Vagina (tissue), 2 donors: ENCODE data around the gene PYGM. TPM values are rescaled to one million over a fixed set of nuclear protein-coding genes. Genes with fewer than 3 reads are reported as not detected.

ENCODE experiments used
- DNase-seq, 2 donors: peaks; one replicate each; pipeline ENCODE4 v3.0.0-alpha.2; 2017; ENCODE audit errors: extremely low spot score in 2 of 2
- H3K27ac ChIP-seq: fragments of 200-600 bp; sonication (generic); one replicate; pipeline ENCODE4 v1.5.1; 2019
- H3K27me3 ChIP-seq: fragments of 200-600 bp; sonication (generic); one replicate; pipeline ENCODE4 v1.5.1; 2019
- H3K36me3 ChIP-seq, 2 donors: fragments of 200-600 bp; sonication (generic); one replicate each; pipeline ENCODE4 v1.5.1; 2017 to 2019
- H3K4me1 ChIP-seq: fragments of 200-600 bp; sonication (generic); one replicate; pipeline ENCODE4 v1.5.1; 2019
- H3K4me3 ChIP-seq, 2 donors: fragments of 200-600 bp; sonication (generic); 1 replicate in 1 of 2; 2 replicates in 1 of 2; pipeline ENCODE4 v1.5.1; 2016 to 2019
- H3K9me3 ChIP-seq: fragments of 200-600 bp; sonication (generic); one replicate; pipeline ENCODE4 v1.5.1; 2019
- POLR2A ChIP-seq, 2 donors: fragments of 450-650 bp; IDR thresholded peaks; one replicate each; pipeline ENCODE4 v1.6.1; 2017; ENCODE audit warnings: antibody characterized with exemption in 2 of 2, mild to moderate bottlenecking in 2 of 2, moderate library complexity in 2 of 2
- POLR2AphosphoS5 ChIP-seq, 2 donors: sonication (generic); formaldehyde crosslinking; IDR thresholded peaks; one replicate each; pipeline ENCODE4 v1.9.0; 2017; ENCODE audit warnings: antibody characterized with exemption in 2 of 2, mild to moderate bottlenecking in 2 of 2, low read depth in 1 of 2; ENCODE audit not compliant: insufficient read depth in 1 of 2
- intact Hi-C: fragments of 100-400 bp; cut with DNase I; formaldehyde crosslinking; loops from one replicate; pipeline ENCODE4 v1.15.1; 2023
- total RNA-seq: library from RNA; depleted of rRNA; stranded (reverse); fragments of >200 nt; gene quantifications from one replicate; pipeline ENCODE4 v1.2.3, GENCODE V29; 2016
- TF ChIP-seq, protein P1 (sequence below), 3 experiments: fragments of 450-650 bp in 2 of 3; fragments of 200-600 bp in 1 of 3; sonication (generic) in 1 of 3; IDR thresholded peaks; one replicate each; pipeline ENCODE4 v1.5.1; 2017 to 2019; ENCODE audit warnings: antibody characterized with exemption in 3 of 3, mild to moderate bottlenecking in 2 of 3, moderate library complexity in 2 of 3

PYGM gene
- total RNA-seq, 1 donor from 2014 or later = 0.98 TPM

GRCh38 chr11:64747961-64748665 lies 11.7 kb downstream of the PYGM start:
- peak overlapping the region; percentile 32 for H3K27ac ChIP-seq
- H3K4me1 ChIP-seq = peaks cover 31% of the 10 kb centered on the region
- H3K4me3 ChIP-seq = no peak overlapping the region
- no peaks in the 10 kb centered on the region for H3K9me3 ChIP-seq
- no peaks in the 10 kb centered on the region for H3K36me3 ChIP-seq
- TF ChIP-seq POLR2A (IDR thresholded peaks at IDR 0.05) (no peak), POLR2AphosphoS5 (IDR thresholded peaks at IDR 0.05; ENCODE audit: insufficient read depth in 1 of 2, low read depth in 1 of 2) (no peak)
- TF ChIP-seq, protein P1, sequence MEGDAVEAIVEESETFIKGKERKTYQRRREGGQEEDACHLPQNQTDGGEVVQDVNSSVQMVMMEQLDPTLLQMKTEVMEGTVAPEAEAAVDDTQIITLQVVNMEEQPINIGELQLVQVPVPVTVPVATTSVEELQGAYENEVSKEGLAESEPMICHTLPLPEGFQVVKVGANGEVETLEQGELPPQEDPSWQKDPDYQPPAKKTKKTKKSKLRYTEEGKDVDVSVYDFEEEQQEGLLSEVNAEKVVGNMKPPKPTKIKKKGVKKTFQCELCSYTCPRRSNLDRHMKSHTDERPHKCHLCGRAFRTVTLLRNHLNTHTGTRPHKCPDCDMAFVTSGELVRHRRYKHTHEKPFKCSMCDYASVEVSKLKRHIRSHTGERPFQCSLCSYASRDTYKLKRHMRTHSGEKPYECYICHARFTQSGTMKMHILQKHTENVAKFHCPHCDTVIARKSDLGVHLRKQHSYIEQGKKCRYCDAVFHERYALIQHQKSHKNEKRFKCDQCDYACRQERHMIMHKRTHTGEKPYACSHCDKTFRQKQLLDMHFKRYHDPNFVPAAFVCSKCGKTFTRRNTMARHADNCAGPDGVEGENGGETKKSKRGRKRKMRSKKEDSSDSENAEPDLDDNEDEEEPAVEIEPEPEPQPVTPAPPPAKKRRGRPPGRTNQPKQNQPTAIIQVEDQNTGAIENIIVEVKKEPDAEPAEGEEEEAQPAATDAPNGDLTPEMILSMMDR (IDR thresholded peaks at IDR 0.05) = no peak
- intact Hi-C loops = no loop called here
- H3K27me3 ChIP-seq = no peaks in the 10 kb centered on the region
- DNase-seq = no peak

DNA sequence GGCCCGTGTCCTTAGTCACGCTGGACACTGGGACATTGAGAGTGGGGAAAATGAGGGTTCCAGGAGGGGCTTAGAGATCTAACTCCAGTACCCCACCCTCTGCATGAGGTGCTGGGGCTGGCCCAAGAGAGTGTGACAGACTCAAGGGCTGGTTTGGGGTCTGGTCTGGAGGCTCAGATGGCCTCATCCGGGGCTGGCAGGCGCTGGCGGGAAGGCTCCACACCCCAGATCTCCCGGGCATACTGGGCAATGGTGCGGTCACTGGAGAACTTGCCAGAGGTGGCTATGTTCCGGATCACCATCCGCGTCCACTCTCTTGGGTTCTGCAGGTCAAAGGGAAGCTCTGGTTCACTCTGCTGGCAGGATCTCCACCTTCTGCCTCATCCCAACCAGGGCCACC lies 13.3 kb downstream of the PYGM start:
- peaks cover 7% of the 10 kb centered on the region for H3K27me3 ChIP-seq
- TF ChIP-seq POLR2AphosphoS5 (IDR thresholded peaks at IDR 0.05; ENCODE audit: insufficient read depth in 1 of 2, low read depth in 1 of 2) = no peak
- no peak overlapping the region for H3K4me3 ChIP-seq
- no peaks in the 10 kb centered on the region for H3K9me3 ChIP-seq
- DNase-seq = no peak
- H3K27ac ChIP-seq = peak overlapping the region; percentile 87
- intact Hi-C loops = no loop called here
- no peaks in the 10 kb centered on the region for H3K36me3 ChIP-seq
- peaks cover 48% of the 10 kb centered on the region for H3K4me1 ChIP-seq

- no peak for DNase-seq
- H3K36me3 ChIP-seq = no peaks in the 10 kb centered on the region
- H3K9me3 ChIP-seq = no peaks in the 10 kb centered on the region
- H3K27ac ChIP-seq = peak overlapping the region; percentile 87
- H3K27me3 ChIP-seq = peaks cover 7% of the 10 kb centered on the region
- peak; percentile 29 to 85 for TF ChIP-seq POLR2AphosphoS5 (IDR thresholded peaks at IDR 0.05; ENCODE audit: insufficient read depth in 1 of 2, low read depth in 1 of 2)
- peak in 1 of 2 donors; percentile 18 for TF ChIP-seq POLR2A (IDR thresholded peaks at IDR 0.05)
- TF ChIP-seq, protein P1 (IDR thresholded peaks at IDR 0.05) = no peak
- peak overlapping the region; percentile 59 to 61 for H3K4me3 ChIP-seq
- intact Hi-C loops = no loop called here
- H3K4me1 ChIP-seq = peaks cover 51% of the 10 kb centered on the region
Measured at GRCh38 chr11:64745521-64746328, 14.0 kb downstream of the PYGM start.

- intact Hi-C loops = no loop called here
- no peak for TF ChIP-seq POLR2AphosphoS5 (IDR thresholded peaks at IDR 0.05; ENCODE audit: insufficient read depth in 1 of 2, low read depth in 1 of 2)
- TF ChIP-seq, protein P1 (IDR thresholded peaks at IDR 0.05) = no peak
- TF ChIP-seq POLR2A (IDR thresholded peaks at IDR 0.05) = no peak
- Histone ChIP-seq H3K9me3 (no peaks in the 10 kb centered on the region), H3K36me3 (no peaks in the 10 kb centered on the region), H3K4me3 (peak overlapping the region; percentile 59 to 61), H3K27me3 (peaks cover 7% of the 10 kb centered on the region), H3K27ac (peak overlapping the region; percentile 87), H3K4me1 (peaks cover 51% of the 10 kb centered on the region)
- DNase-seq = no peak
Measured at GRCh38 chr11:64745189-64745520, 14.6 kb downstream of the PYGM start.

DNA sequence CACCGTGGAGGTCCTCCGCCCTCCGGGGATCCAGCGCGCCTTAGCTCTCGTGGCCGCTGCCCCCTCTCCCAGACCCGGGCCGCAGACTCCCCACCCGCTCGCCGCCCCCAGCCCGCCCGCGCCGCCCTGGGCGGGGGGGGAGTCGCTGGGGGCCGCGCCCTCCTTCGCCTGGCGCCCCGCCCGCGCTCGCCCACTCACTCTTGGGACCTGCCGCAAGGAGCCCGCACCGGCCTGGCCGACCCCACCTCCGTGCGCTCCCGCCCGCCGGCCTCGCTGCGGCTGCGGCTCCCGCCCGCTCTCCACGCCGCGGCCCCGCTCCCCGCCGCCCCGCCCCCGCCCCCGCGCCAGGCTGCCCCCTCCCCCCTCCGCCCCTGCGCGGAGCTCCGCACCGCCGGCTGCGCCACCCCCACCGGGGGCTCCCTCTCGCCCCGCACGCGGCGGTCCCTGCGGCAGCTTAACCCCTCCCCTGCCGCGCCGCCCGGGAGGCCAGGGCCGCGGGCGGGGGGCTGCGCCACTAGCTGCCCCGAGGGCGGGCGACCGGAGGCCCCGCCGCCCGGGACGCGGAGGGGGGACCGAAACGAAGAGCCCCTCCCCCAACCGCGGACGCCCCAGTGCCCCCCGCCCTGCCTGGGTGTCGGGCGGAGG lies 15.1 kb downstream of the PYGM start:
- TF ChIP-seq POLR2A (IDR thresholded peaks at IDR 0.05) (no peak), POLR2AphosphoS5 (IDR thresholded peaks at IDR 0.05; ENCODE audit: insufficient read depth in 1 of 2, low read depth in 1 of 2) (no peak)
- TF ChIP-seq, protein P1 (IDR thresholded peaks at IDR 0.05) = no peak
- no peak for DNase-seq
- Histone ChIP-seq H3K4me3 (peak overlapping the region; percentile 59 to 61), H3K27me3 (peaks cover 7% of the 10 kb centered on the region), H3K36me3 (no peaks in the 10 kb centered on the region), H3K4me1 (peaks cover 51% of the 10 kb centered on the region), H3K27ac (peak overlapping the region; percentile 87), H3K9me3 (no peaks in the 10 kb centered on the region)
- intact Hi-C loops = loop anchor here (5.0 kb wide), 1 partner anchor 33 kb away; the partner anchor contains the start of gene SF1
